HG03354 (cell line): Measurements from ENCODE around the gene LHX3.

ENCODE experiments used
- ATAC-seq: cut with Tn5 transposase; IDR thresholded peaks from one replicate; pipeline ENCODE4 v1.9.1; 2021; ENCODE audit warnings: mild to moderate bottlenecking; ENCODE audit not compliant: unreplicated experiment, poor library complexity, severe bottlenecking

LHX3 gene

DNA sequence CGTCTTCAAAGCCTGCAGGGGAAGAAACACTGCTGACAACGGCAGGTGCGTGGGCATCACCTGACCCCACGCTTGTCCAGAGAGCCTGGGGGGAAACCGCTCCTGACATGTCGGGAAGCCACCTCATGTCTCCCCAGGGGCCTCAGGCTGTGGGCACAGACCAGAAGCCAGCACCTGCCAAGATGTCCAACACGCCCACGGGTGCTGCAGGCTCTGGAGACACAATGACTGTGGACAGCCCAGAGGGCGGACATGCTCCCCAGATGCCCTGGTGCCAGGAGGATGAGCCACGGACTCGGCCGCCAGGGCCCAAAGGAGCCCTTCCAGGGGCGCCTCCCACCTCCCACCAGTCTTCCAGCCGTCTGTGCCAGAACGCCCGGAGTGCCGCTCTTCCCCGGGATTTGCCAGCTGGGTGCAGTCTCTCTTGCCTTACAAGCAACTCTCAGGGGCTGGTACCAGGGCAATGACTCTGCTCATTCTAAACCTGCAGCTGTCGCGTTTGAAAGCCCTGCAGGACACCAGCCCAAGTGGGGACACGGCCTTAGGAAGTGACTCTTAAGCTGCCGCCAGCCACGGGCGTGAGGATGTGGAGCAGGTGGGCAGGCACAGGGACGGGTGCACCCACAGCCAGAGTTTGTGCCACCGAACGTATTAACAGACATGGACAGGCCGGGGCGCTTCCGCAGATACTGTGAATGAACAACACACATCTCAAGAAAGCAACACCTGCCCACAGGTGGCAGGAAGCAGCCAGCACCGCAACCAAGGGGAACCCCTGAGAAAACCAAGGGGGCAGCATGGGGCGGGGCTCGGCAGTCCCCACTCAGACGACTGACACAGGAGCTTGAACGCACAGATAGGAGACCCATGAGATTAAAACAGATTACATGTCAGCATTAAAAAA, 6.8 kb upstream of the LHX3 start:
- ATAC-seq: no peak

DNA sequence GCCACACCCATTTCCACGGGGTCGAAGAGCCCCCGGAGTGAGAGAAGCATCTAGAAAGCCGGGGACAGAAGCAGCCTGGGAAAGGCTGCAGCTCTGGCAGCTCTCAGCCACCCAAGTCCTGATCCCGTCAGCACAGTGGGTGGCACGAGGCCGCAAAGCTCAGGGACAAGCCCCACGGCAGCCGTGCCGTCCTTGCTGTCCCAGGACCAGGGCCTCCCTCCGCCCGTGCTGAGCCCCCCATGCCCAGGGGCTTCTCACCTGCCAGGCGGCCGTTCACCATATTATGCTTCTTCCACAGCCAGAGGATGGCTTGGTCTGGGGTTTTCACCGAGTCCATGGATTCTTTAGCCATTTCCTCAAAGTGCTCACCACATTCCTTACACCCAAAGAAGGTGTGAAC, 6.1 kb upstream of the LHX3 start:
- no peak for ATAC-seq

DNA sequence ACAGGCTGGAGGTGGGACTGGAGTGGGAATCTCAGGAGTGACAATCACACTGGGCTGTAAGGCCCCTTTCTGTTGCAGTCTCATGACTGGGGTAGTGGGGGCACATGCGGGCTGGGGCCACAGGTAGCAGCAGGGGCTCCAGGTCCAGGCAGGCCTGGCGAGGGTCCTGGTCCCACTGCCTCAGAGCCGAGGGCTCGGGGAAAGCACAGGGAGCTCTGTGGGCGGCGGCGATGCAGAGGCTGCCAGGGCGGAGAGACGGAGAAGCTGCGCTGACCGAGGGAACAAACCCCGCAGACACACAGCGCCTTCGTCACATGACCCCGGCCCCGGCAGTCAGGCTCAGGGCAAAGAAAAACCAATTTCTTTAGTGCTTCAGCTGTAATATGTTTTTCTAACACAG, 5.3 kb upstream of the LHX3 start:
- ATAC-seq: no peak

DNA sequence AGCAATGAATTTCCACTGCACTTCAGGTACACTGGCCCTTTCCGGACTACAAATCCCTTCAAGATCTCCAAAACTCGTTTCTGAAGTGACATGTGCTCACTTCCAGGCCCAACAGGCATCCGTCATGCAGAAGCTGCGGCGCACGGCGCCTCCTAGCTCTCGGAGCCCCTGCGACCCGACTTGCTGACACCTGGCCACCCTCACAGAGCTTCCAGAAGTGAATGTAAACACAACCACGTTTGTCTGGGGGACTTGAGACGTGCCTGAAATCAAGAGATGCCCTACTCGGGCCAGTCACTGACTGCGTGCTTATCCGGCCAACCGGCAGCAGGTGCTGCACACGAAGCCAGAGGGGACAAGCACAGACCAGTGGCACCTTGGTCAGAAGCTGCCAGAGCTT, 4.9 kb upstream of the LHX3 start:
- no peak for ATAC-seq

DNA sequence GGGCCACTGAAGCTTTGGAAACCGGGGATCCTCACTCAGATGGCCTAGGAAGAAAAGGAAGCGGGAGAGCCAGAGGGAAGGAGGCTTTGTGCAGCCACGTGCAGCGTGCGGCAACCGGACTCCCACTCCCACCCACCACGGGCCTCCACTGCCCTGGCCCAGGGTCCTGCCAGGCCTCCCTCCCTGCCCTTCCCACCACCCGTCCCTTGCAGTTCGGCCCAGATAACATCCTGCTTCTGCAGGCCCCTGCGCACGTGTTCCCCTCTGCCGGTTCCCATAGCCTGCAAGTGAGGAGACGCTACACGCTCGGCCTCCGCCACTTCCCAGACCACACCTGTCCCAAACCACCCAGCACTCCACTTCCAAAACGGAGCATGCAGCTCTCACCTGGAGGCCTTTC, 4.3 kb upstream of the LHX3 start:
- ATAC-seq: no peak

DNA sequence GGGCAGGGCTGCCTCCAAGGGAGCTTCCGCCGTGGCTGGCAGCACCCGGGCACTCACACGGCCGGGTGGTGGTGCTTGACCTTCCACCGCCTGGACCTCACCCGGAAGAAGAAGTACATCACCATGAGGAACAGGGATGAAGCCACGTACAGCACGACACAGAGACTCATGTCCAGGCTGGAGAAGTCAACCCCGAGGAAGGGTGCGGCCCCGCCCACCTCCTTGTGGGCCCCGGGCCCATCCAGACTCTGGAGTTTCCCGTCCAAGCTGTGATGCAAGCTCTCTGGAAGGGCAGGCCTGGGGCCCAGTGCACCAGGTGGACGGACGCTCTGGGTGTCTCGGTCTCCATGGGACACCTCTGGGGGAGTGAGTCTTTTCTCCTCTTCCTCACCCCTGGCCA, 3.7 kb upstream of the LHX3 start:
- no peak for ATAC-seq

DNA sequence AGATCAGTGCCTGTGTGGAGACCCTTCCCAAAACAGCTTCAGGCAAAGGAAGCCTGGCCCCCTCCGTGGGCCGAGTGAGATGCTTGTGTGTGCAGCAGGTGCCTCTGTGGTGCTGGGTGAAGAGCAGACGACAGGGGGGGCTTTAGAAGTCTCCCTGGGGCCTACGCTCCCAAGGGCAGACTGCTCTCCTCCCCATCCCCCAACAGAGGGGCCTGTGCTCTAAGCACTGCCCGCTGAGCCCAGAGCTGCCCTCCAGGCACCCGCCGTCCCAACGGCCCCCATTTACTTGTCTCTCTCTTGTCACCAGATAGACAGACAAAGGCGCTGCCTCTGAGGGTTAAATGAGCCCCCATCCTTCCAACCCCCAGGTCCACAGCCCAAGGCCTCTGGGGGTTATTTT, 2.7 kb upstream of the LHX3 start:
- no peak for ATAC-seq

DNA sequence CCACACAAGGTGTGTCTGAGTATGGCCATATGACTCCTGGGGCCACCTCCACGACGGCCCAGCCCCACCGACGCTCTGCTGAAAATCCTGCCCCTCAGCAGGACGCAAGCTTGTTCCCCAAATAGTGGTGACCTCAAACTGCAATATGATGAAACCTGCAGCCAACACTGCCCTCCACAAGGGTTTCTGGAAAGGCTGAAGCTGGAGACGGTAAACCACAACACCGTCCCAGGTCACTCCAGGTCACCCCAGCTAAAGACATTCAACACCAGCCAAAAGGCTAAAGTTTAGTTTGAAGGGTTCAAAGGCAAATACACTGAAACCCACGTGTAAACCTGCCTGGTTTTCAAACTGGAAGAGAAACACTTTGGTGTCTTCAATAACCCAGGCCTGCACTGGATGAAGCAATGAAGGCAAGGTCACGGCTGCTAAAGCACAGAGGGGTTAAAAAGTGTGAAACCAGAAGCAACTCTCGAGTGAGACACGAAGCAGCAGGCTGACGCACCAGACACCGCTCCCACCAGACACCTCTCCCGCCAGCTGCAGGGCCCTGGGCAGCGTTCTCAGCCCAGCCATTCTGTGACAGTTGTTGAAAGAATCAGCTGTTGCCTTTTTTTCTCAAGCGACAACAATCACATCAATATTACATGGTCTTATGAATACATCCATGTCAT, 1.8 kb upstream of the LHX3 start:
- ATAC-seq: no peak

DNA sequence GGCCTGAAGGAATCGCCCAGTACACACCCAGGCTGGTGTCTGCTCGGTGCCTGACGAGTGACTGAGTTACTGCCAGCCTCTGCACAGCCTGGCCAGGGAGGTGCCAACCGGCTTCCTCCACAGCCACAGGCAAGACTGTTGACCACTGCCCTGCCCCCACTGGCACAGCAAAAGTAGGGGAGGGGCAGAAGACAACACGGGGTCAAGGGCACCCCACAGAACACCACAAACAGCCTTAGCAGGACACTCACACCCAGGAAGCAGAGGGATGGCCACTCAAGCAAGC, 722 bp upstream of the LHX3 start:
- ATAC-seq: no peak

DNA sequence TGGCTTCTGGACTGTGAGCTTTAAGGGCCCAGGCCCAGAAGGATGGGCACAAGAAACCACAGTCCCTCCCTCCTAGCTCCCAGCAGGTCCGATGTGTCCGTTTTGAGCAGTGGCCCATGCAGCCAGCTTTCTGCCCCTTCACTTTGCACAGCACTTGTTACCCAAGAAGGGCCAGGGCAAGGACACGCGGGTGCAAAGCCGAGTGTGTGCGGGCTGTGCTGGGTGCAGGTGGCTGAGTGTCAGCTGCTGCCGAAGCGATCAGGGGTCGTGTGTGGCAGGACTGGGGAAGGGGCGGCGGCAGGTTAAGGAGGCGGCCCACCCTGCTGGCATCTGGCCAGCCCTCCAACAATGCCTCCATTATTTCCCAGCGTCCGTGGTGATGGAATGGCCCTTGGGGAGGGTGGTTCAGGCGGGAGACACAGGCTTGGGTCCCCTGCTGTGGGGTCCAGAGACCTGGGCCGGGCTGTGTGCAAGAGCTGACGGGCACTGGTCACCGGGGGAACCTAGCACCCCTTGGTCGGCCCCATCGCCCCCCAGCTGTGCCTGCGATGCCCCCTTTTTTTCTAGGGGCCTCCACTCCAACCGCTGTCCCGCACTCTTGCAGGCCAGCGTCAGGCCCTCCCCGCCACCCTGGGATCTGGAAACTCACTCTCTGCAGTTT, 653 bp downstream of the LHX3 start:
- ATAC-seq: no peak

DNA sequence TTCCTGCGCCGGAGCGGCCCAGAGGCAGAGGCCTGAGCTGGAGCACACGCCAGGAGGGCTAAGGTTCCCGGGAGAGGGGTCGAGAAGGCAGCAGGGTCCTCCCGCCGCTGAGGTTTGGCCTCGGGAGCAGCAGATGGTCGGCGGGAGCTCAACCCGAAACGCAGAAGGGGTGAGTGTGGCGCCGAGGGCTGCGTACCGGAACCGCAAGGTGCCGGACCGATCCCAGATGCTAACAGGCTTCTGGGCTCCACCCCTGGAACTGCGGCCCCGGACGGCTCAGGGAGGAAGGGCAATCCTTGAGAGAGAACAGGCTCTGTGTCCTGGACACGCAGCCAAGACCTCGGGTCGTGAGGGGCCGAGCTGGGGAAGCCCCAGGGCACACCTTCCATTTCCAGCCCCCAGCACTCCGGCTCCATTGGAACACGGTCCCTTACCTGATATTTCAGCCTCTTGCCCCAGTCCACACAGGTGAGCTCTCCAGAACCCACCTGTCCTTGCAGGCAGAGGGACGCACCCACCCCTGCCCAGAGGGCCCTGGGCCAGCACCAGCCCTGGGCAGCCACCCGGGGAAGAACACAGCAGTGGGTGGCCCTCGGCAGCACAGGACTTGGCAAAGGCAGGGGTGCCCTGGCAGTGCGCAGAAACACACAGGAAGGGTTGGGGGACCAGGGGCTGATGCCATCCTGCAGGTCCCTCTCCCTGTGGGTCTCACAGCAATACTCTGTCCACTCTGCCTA, 1.4 kb downstream of the LHX3 start:
- no peak for ATAC-seq

DNA sequence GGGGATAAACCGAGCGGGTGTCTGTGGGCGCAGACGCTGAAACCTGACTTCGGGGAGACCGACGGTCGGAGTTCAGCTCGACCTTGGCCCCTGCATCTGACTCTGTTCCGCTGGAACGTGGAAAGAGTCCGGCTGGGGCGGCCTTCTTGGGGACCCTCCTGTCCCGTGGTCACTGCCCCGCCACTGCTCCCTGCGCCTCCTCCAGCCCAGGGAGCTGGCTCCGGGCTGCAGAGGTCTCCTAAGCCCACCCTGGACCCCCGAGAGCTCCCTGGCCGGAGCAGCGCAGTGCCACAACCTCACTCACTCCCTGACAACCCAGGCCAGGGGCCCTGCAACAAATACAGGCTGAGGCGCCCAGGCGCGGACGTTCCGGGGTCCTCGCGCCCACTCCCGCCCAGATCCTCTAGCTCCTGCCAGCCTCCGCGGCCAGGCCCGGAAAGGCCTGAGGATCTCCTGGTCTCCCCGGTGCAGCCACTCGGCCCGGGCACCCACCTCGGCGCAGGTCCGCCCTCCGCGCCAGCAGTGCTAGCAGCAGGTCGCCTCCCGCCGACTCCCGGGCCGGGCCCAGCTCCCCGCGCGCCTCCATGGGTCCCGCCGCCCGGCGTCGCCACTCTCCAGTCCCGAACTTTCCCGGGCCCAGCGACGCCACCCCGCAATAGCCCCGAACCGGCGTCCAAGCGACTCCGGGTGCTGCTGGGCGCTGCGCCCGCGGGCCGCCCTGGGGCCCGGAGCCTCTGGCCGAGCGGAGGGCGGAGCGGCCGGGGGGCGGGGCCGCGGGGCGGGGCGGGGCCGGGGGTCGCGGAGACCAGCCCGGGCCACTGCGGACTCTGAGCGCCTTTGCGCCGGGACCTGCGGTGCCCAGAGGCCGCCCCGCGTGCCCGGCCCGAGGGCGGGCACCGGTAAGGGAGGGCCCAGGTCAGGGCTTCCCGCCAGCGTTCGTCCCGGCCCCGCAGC, 2.2 kb downstream of the LHX3 start:
- no peak for ATAC-seq

DNA sequence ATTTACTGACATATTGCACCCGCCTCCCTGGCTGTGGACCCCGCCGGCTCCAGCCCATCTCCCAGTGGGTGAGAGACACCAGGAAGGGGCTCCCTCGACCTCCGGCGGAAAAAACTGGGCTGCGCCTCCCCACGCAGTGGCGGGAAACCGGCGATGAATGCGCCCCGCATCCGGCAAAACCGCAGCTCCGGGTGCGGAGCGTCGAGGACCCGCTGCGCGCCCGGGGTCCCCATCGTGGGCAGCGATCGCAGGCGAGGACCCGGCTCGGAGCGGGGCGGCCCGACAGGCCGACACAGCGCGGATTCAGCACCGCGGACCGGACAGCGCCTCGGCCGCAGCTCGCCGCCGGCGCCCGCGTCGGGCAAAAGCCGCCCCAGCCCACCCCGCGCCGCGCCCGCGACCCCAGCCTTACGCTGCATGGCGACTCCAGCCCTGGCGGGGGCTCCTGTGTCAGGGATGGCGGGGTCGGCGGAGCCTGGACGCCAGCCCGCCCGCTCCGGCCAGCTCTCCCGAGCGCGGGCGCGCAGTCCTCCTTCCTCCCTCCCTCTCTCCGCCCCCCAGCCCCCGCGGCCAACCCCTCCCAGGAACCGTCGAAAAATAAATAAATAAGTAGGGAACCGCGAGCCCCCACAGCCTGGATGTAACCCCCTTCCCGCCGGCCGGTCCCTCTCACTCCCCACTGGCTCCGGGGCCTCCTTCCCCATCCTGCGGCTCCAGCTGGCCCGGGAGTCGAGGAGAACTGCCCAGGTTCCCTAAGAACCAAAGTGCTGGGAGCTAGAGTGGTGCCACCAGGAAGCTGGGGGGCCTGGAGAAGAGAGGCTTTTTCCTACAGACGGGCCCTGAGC, 3.1 kb downstream of the LHX3 start:
- no peak for ATAC-seq

DNA sequence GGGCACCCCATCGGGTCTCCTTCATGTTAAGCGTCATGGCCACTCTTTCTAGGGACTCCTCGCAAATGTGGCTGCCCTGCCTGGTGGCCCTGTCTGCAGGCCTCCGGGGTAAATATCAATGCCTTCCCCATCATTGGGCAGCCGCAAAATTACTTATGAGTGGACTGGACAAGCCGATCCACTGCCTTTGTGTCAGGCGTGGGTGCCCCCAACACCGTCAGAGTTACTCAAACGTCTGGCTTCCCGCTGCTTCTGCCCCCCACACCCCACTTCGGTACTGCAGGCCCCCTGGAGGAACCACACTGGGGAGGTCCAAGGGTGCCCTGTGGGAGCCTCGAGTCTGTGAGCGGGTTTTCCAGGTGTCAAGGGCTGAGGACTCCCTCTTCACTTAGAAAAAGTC, 3.8 kb downstream of the LHX3 start:
- ATAC-seq: no peak

DNA sequence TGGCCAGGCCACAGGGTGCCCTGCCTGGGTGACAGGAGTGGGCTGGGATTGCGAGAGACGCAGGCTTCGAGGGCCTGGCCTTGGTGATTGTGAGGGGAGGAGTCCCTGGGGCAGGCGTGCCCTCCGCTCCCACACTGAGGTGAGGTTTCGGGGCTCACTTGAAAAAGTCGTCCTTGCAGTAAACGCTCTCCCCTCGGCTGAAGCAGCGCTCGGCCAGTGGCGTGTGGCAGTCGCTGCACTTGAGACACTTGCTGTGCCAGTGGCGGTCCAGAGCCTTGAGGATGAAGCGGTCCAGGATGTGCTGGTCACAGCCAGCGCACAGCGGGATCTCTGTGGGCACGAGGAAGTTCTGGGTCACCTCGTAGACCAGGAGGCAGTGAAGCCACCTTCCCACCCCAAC, 4.5 kb downstream of the LHX3 start:
- ATAC-seq: no peak

DNA sequence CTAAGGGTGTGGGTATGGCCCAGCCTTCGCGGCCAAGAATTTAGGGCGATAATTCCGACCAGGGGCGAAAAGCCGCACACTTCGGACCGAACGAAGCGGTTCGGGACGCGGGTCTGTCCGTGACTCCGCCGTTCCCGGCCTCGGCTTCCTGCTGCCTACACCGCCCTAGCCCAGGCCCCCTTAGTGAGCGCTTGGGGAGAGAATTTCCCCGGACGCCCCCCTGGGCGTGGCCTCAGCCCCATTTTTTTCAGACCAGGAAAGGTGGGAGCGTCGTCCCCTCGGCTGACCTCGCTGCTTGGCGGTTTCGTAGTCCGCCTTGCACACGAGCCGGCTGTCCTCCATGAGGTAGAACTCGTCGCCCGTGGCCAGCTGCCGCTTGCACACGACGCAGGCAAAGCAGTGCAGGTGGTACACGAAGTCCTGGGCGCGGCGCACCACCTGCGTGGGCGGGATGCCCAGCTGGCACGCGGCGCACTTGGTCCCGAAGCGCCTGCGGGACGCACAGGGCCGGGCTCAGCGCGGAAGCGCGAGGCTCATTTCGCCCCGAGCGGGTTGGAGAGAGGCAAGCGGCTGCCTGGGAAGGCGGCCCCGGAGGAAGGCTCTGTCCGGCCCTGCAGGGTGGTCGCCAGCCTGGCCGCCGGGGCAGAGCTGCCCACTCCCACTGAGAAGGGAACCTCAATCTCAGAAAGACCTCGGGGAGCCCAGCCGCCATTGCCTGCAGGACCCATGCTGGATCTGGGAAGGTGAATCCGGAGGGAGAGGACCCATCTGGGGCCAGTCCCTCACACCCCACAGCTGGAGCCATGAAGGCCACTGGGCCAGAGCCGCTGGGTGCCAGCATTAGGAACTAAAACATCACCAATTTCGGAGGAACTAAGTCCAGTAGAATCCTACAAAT, 5.3 kb downstream of the LHX3 start:
- ATAC-seq: no peak

DNA sequence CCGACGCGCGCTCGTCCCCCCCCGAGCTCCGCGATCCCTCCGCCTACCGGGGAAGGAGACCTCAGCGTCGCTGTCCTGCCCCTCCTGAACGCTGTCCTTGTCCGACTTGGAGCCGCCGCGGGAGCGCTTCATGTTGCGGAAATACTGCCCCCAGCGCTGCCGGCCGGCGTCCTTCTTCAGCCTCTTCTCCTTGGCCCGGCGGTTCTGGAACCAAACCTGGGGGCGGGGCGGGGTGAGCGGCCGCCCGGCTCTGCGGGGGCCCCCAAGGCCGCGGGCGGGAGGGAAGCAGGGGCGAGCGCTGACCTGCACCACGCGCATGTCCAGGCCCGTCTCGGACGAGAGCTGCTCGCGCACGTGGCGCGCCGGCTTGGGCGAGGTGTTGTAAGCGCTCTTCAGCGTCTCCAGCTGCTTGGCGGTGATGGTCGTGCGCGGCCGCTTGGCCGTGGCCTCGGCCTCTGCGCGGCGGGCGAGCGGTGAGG, 6.3 kb downstream of the LHX3 start:
- no peak for ATAC-seq
